MCF 10A (cell line): ENCODE results near the gene KRT28. TPM values are rescaled to one million over a fixed set of nuclear protein-coding genes. Genes with fewer than 3 reads are reported as not detected.
A peak's percentile ranks its signal among the peaks of the same experiment; 100 is the strongest.
"Not testable (repeated sequence)": the region's sequence is repeated elsewhere in the genome, so short reads cannot be mapped to it uniquely, and the experiment has no call there.

ENCODE experiments used
- BruUV-seq: library from RNA; stranded (reverse); fragments of 400-500 nt; replicated peaks from 2 replicates; lab custom pipeline; 2021; lab: Mats Ljungman, UMichigan
- CTCF ChIA-PET: fragments of 300-600 bp; sonication (Branson Sonifier 250); formaldehyde crosslinking; extraction: SDS; loops from one replicate; lab custom pipeline; 2021; ENCODE audit warnings: antibody characterized with exemption, inconsistent platforms; lab: Yijun Ruan, JAX
- POLR2A ChIA-PET: fragments of 300-600, 350-650 bp; sonication (Branson Sonifier 250); formaldehyde crosslinking; extraction: SDS; loops from one replicate; lab custom pipeline; 2020; ENCODE audit warnings: antibody characterized with exemption, inconsistent platforms; lab: Yijun Ruan, JAX
- DNase-seq: peaks from one replicate; pipeline ENCODE4 v3.0.0-alpha.2; 2018; ENCODE audit not compliant: unreplicated experiment
- H3K27ac Mint-ChIP-seq: one replicate; pipeline ENCODE4 v1.8.0; 2022; ENCODE audit warnings: mild to moderate bottlenecking, low read depth, mixed read lengths; ENCODE audit not compliant: unreplicated experiment
- H3K27me3 Mint-ChIP-seq: one replicate; pipeline ENCODE4 v1.8.0; 2022; ENCODE audit warnings: mixed read lengths; ENCODE audit not compliant: insufficient read depth, unreplicated experiment
- H3K36me3 Mint-ChIP-seq: one replicate; pipeline ENCODE4 v1.8.0; 2022; ENCODE audit warnings: mild to moderate bottlenecking, moderate library complexity, mixed read lengths; ENCODE audit not compliant: insufficient read depth, unreplicated experiment
- H3K4me1 Mint-ChIP-seq: one replicate; pipeline ENCODE4 v1.8.0; 2022; ENCODE audit warnings: mixed read lengths; ENCODE audit not compliant: insufficient read depth, unreplicated experiment
- H3K4me3 Mint-ChIP-seq: one replicate; pipeline ENCODE4 v1.8.0; 2022; ENCODE audit warnings: mild to moderate bottlenecking, moderate library complexity, mixed read lengths; ENCODE audit not compliant: unreplicated experiment
- H3K9me3 Mint-ChIP-seq: one replicate; pipeline ENCODE4 v1.8.0; 2022; ENCODE audit warnings: mixed read lengths; ENCODE audit not compliant: unreplicated experiment
- intact Hi-C: fragments of 100-400 bp; cut with micrococcal nuclease; formaldehyde crosslinking; loops from 2 replicates; pipeline ENCODE4 v1.14.1; 2022
- total RNA-seq: library from RNA; stranded (reverse); gene quantifications from 2 replicates; pipeline ENCODE4 v1.2.3, GENCODE V29; 2022
- TF ChIP-seq, protein P1 (sequence below): fragments of 200-600 bp; IDR thresholded peaks from one replicate; pipeline ENCODE4 v1.8.0; 2022; ENCODE audit warnings: antibody characterized with exemption, mild to moderate bottlenecking; ENCODE audit not compliant: unreplicated experiment

Gene KRT28
- total RNA-seq, 1 experiment from 2014 or later, result not detected

DNA sequence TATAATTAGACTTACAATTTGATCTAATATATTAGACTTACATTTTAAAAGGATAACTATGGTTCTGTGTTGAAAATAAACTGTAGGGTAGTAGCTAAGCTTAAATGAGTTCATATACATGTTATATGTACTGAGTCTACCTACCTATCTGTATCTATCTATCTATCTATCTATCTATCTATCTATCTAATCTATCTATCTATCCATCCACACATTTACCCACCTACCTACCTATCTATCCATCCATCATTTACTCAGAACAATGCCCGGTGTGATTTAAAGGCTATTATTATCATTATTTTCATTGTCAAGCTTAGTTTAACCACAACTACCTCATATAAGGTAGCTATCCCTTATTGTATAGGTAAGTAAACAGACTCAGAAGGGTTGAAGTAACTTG lies 15.6 kb upstream of the KRT28 start:
- no peaks in the 10 kb centered on the region for H3K27me3 Mint-ChIP-seq
- no peak for DNase-seq
- BruUV-seq, result no TSS peak
- ChIA-PET CTCF (interaction anchor here (0.6 to 1.3 kb wide), 5 partner anchors 24 to 850 kb away, joined by 3 to 7 read pairs (median 6); no protein-coding TSS in a partner anchor), POLR2A (interaction anchor here (0.7 to 6.3 kb wide), 5 partner anchors 11 to 874 kb away, joined by 3 to 235 read pairs (median 4); partner anchors contain the start of gene EIF1)
- H3K9me3 Mint-ChIP-seq, result no peaks in the 10 kb centered on the region
- TF ChIP-seq, protein P1, sequence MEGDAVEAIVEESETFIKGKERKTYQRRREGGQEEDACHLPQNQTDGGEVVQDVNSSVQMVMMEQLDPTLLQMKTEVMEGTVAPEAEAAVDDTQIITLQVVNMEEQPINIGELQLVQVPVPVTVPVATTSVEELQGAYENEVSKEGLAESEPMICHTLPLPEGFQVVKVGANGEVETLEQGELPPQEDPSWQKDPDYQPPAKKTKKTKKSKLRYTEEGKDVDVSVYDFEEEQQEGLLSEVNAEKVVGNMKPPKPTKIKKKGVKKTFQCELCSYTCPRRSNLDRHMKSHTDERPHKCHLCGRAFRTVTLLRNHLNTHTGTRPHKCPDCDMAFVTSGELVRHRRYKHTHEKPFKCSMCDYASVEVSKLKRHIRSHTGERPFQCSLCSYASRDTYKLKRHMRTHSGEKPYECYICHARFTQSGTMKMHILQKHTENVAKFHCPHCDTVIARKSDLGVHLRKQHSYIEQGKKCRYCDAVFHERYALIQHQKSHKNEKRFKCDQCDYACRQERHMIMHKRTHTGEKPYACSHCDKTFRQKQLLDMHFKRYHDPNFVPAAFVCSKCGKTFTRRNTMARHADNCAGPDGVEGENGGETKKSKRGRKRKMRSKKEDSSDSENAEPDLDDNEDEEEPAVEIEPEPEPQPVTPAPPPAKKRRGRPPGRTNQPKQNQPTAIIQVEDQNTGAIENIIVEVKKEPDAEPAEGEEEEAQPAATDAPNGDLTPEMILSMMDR, result no peak
- no peak overlapping the region for H3K4me3 Mint-ChIP-seq
- H3K27ac Mint-ChIP-seq, result no peak overlapping the region
- peaks cover 34% of the 10 kb centered on the region for H3K36me3 Mint-ChIP-seq
- intact Hi-C loops, result no loop called here
- peaks cover 28% of the 10 kb centered on the region for H3K4me1 Mint-ChIP-seq

DNA sequence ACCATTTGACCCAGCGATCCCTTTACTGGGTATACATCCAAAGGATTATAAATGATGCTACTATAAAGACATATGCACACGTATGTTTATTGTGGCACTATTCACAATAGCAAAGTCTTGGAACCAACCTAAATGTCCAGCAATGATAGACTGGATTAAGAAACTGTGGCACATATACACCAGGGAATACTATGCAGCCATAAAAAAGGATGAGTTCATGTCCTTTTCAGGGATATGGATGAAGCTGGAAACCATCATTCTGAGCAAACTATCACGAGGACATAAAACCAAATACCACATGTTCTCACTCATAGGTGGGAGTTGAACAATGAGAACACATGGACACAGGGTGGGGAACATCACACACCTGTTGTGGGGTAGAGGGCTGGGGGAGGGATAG lies 14.9 kb upstream of the KRT28 start:
- BruUV-seq, H3K9me3 Mint-ChIP-seq, H3K27ac Mint-ChIP-seq, intact Hi-C loops, H3K27me3 Mint-ChIP-seq, H3K4me3 Mint-ChIP-seq, DNase-seq: not testable (repeated sequence)
- peaks cover 27% of the 10 kb centered on the region for H3K36me3 Mint-ChIP-seq
- ChIA-PET POLR2A (interaction anchor here (1.3 to 6.3 kb wide), 2 partner anchors 13 to 37 kb away, joined by 5 to 235 read pairs; no protein-coding TSS in a partner anchor), CTCF (interaction anchor here (1.0 to 1.2 kb wide), 2 partner anchors 541 to 734 kb away, joined by 5 to 7 read pairs; no protein-coding TSS in a partner anchor)
- peaks cover 29% of the 10 kb centered on the region for H3K4me1 Mint-ChIP-seq

DNA sequence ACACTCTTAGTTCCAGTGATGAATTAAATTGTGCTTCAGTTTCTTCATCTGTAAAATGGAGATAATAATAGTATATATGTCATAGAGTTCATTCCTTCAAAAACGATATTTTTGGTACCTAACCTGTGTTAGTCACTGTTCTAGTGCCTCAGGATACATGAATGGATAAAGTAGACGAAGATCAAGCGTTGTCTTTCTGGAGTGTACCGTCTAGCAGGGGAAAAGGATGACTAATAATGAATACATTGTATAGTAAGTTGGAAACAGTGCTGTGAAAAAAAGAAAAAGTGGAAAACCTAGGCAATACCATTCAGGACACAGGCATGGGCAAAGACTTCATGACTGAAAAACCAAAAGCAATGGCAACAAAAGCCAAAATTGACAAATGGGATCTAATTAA lies 14.0 kb upstream of the KRT28 start:
- H3K36me3 Mint-ChIP-seq, result peaks cover 21% of the 10 kb centered on the region
- intact Hi-C loops, result no loop called here
- H3K27me3 Mint-ChIP-seq, result no peaks in the 10 kb centered on the region
- TF ChIP-seq, protein P1, result no peak
- POLR2A ChIA-PET, result interaction anchor here (0.7 to 2.2 kb wide), 2 partner anchors 14 to 704 kb away, joined by 4 to 6 read pairs; no protein-coding TSS in a partner anchor
- H3K27ac Mint-ChIP-seq, result peak overlapping the region; percentile 44
- peaks cover 30% of the 10 kb centered on the region for H3K4me1 Mint-ChIP-seq
- DNase-seq, result peak; percentile 70
- BruUV-seq, result no TSS peak
- H3K9me3 Mint-ChIP-seq, result no peaks in the 10 kb centered on the region
- CTCF ChIA-PET, result no interaction called here
- no peak overlapping the region for H3K4me3 Mint-ChIP-seq

DNA sequence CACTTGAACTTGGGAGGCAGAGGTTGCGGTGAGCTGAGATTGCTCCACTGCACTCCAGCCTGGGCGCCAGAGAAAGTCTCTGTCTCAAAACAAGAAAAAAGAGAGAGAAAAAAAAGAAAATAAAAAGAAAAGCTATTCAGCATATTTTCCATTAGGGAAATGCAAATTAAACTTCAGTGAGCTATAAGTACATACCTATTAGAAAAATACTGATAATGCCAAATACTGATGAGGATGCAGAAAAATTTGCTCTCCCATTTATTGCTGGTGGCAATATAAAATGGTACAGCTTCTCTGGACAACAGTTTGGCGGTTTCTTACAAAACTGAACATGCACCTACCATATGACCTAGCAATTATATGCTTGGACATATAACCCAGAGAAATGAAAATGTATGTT lies 12.9 kb upstream of the KRT28 start:
- CTCF ChIA-PET, result interaction anchor here (0.6 to 0.8 kb wide), 4 partner anchors 44 to 644 kb away, joined by 3 to 5 read pairs (median 4); no protein-coding TSS in a partner anchor
- Mint-ChIP-seq H3K36me3 (peaks cover 11% of the 10 kb centered on the region), H3K27me3 (no peaks in the 10 kb centered on the region), H3K4me3 (no peak overlapping the region), H3K27ac (no peak overlapping the region), H3K4me1 (peaks cover 29% of the 10 kb centered on the region), H3K9me3 (no peaks in the 10 kb centered on the region)
- POLR2A ChIA-PET, result interaction anchor here (0.8 to 2.2 kb wide), 7 partner anchors 12 to 843 kb away, joined by 3 to 6 read pairs (median 4); no protein-coding TSS in a partner anchor
- TF ChIP-seq, protein P1, result no peak
- intact Hi-C loops, result no loop called here
- DNase-seq, result no peak
- no TSS peak for BruUV-seq
